Left ventricle myocardium inferior (tissue), 1 donor: ENCODE data around the gene ADM2. TPM values are rescaled to one million over a fixed set of nuclear protein-coding genes. Genes with fewer than 3 reads are reported as not detected.

Source experiments
- DNase-seq: peaks from one replicate; pipeline ENCODE4 v3.0.0-alpha.2; 2020
- H3K27ac ChIP-seq: fragments of 200-600 bp; replicated peaks from 2 replicates; pipeline ENCODE4 v1.8.0; 2021
- H3K27me3 ChIP-seq: fragments of 200-600 bp; 2 replicates; pipeline ENCODE4 v1.8.0; 2021; ENCODE audit warnings: low read depth
- H3K36me3 ChIP-seq: fragments of 200-600 bp; 2 replicates; pipeline ENCODE4 v1.8.0; 2021
- H3K4me1 ChIP-seq: fragments of 200-600 bp; 2 replicates; pipeline ENCODE4 v1.8.0; 2021
- H3K4me3 ChIP-seq: fragments of 200-600 bp; 2 replicates; pipeline ENCODE4 v1.8.0; 2021; ENCODE audit warnings: mild to moderate bottlenecking, moderate library complexity
- H3K9me3 ChIP-seq: fragments of 200-600 bp; replicated peaks from 2 replicates; pipeline ENCODE4 v1.8.0; 2021
- intact Hi-C: fragments of 100-400 bp; cut with micrococcal nuclease; formaldehyde crosslinking; loops from one replicate; pipeline ENCODE4 v1.11.0; 2022
- total RNA-seq: library from RNA; stranded (reverse); fragmentation: NEBNext Ultra II Directional; extraction: Animal tissue kit (Norgen Biotek cat#: 25700); gene quantifications from one replicate; pipeline ENCODE4 v1.2.1, GENCODE V29; 2021
- TF ChIP-seq, protein P1 (sequence below): fragments of 200-600 bp; IDR thresholded peaks from 2 replicates; pipeline ENCODE4 v1.8.0; 2021; ENCODE audit warnings: antibody characterized with exemption, mild to moderate bottlenecking, borderline replicate concordance
- donor health status: DM: no; HTN: yes; CAD: no; lungs with severe emphysema.

ADM2 gene
- total RNA-seq, 1 donor from 2014 or later: not detected

GRCh38 chr22:50439314-50439870, 42.0 kb upstream of the ADM2 start:
- intact Hi-C loops: no loop called here
- H3K36me3 ChIP-seq: peaks cover 82% of the 10 kb centered on the region
- TF ChIP-seq, protein P1, sequence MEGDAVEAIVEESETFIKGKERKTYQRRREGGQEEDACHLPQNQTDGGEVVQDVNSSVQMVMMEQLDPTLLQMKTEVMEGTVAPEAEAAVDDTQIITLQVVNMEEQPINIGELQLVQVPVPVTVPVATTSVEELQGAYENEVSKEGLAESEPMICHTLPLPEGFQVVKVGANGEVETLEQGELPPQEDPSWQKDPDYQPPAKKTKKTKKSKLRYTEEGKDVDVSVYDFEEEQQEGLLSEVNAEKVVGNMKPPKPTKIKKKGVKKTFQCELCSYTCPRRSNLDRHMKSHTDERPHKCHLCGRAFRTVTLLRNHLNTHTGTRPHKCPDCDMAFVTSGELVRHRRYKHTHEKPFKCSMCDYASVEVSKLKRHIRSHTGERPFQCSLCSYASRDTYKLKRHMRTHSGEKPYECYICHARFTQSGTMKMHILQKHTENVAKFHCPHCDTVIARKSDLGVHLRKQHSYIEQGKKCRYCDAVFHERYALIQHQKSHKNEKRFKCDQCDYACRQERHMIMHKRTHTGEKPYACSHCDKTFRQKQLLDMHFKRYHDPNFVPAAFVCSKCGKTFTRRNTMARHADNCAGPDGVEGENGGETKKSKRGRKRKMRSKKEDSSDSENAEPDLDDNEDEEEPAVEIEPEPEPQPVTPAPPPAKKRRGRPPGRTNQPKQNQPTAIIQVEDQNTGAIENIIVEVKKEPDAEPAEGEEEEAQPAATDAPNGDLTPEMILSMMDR: no peak
- no peaks in the 10 kb centered on the region for H3K27me3 ChIP-seq
- H3K27ac ChIP-seq: no peak overlapping the region
- no peak overlapping the region for H3K4me3 ChIP-seq
- peaks cover 1% of the 10 kb centered on the region for H3K4me1 ChIP-seq
- DNase-seq: no peak
- H3K9me3 ChIP-seq: no peaks in the 10 kb centered on the region

DNA sequence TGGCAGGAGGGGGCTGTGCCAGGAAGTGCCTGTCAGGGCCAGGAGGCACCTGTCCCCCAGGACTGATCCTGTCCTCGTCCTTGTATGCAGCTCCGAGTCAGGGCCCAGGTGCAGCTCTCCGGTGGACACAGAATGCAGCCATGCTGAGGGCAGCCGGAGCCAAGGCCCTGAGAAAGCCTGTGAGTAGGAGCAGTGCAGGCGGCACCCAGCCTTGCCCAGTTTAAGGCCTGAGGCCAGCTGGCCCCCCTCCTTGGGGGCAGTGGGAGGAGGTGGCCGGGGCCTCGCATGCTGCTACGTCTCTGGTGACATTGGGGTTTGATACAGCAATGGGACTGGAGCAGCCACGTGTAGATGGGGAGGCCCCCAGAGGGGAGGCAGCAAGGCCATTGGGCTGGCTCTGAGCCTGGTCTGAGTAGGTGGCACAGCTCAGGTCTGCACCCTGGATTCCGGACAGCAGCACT, 41.4 kb upstream of the ADM2 start:
- Histone ChIP-seq H3K27me3 (no peaks in the 10 kb centered on the region), H3K4me1 (peaks cover 5% of the 10 kb centered on the region), H3K27ac (no peak overlapping the region), H3K36me3 (peaks cover 84% of the 10 kb centered on the region), H3K9me3 (no peaks in the 10 kb centered on the region), H3K4me3 (no peak overlapping the region)
- DNase-seq: no peak
- TF ChIP-seq, protein P1: no peak
- intact Hi-C loops: no loop called here

DNA sequence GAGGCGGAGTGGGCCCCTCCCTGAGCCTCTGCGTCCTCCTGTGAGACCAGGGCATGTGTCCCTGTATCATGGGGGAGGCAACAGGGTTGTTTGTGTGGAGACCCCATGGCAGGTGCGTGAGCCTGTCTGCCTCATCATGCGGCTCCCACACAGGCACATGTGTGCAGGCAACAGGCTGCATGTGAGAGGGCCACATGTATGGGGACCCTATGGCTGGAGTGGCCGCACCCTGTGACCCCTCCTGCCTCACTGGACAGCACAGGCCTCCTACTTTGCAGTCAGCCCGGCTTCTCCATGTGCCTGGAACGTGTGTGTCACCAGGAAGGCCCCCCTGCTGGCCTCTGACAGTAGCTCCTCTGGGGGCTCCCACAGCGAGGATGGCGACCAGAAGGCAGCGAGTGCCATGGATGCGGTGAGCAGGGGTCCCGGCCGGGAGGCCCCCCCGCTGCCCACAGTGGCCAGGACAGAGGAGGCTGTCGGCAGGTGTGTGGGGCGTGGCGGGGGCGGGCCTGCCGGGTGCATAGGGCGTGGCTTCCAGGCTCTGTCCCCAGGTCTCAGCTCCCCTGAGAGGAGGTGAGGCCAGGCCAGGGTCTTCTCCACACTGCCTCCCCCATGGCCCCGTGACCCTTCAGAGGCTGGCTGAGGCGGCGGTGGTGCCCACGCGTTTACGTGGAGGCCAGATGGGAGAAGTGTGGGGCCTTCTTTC, 40.6 kb upstream of the ADM2 start:
- Histone ChIP-seq H3K27ac (no peak overlapping the region), H3K4me3 (no peak overlapping the region), H3K36me3 (peaks cover 81% of the 10 kb centered on the region), H3K27me3 (no peaks in the 10 kb centered on the region), H3K9me3 (no peaks in the 10 kb centered on the region), H3K4me1 (peaks cover 5% of the 10 kb centered on the region)
- DNase-seq: no peak
- intact Hi-C loops: no loop called here
- TF ChIP-seq, protein P1: no peak

- Histone ChIP-seq H3K4me1 (peaks cover 5% of the 10 kb centered on the region), H3K9me3 (no peaks in the 10 kb centered on the region), H3K27me3 (no peaks in the 10 kb centered on the region), H3K36me3 (peaks cover 80% of the 10 kb centered on the region), H3K4me3 (no peak overlapping the region), H3K27ac (no peak overlapping the region)
- TF ChIP-seq, protein P1: no peak
- intact Hi-C loops: no loop called here
- no peak for DNase-seq
These were observed 39.8 kb upstream of the ADM2 start for GRCh38 chr22:50441428-50441993.

DNA sequence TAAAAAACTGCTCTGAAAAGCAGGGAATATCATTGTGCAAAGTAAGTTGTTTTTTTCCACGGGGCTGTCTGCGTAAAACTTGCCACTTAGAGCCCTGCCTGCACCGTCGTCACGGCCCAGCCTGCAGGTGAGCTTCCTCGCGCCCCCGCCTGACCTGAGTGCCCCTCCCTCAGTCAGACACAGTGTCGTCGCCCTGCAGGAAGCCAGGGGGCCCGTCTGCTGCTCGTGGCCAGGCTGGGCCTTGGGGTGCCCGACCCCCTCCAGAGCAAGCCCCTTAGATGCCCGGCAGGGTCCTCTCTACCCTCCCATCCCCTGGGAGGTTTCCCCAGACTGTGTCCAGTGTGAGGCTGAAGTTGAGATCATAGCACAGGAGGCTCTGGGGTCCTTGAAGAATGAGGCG, 38.1 kb upstream of the ADM2 start:
- Histone ChIP-seq H3K27ac (no peak overlapping the region), H3K4me3 (no peak overlapping the region), H3K36me3 (peaks cover 82% of the 10 kb centered on the region), H3K4me1 (peaks cover 5% of the 10 kb centered on the region), H3K27me3 (no peaks in the 10 kb centered on the region), H3K9me3 (no peaks in the 10 kb centered on the region)
- TF ChIP-seq, protein P1: no peak
- no peak for DNase-seq
- intact Hi-C loops: no loop called here
